B cell (primary cell): ENCODE results near the gene DTX3L. TPM values are rescaled to one million over a fixed set of nuclear protein-coding genes. Genes with fewer than 3 reads are reported as not detected.

Source experiments
- ATAC-seq: fragments of 200-7000 bp; cut with Tn5 transposase; one replicate; pipeline ENCODE4 v1.10.0; 2021; ENCODE audit warnings: low read depth, mild to moderate bottlenecking, moderate number of reproducible peaks, moderate library complexity
- CTCF ChIA-PET: fragments of 350-600 bp; sonication (Branson Sonifier 250); formaldehyde crosslinking; loops from one replicate; lab custom pipeline; 2021; ENCODE audit warnings: antibody characterized with exemption, inconsistent platforms; lab: Charles Lee
- POLR2A ChIA-PET: fragments of 350-600 bp; sonication (Branson Sonifier 250); formaldehyde crosslinking; loops from one replicate; lab custom pipeline; 2021; ENCODE audit warnings: antibody characterized with exemption; lab: Charles Lee
- DNase-seq: peaks from one replicate; pipeline ENCODE4 v3.0.0; 2013
- H2AFZ ChIP-seq: 2 replicates; pipeline ENCODE4 v1.6.1; 2012; ENCODE audit warnings: mild to moderate bottlenecking, low read depth, low read length; ENCODE audit not compliant: insufficient read depth, poor library complexity, severe bottlenecking
- H3K27ac ChIP-seq, 2 donors: 1 replicate in 1 of 2; 2 replicates in 1 of 2; pipeline ENCODE4 v1.5.1; 2012 to 2013; ENCODE audit warnings: low read length in 2 of 2, mild to moderate bottlenecking in 2 of 2, moderate library complexity in 1 of 2
- H3K27me3 ChIP-seq, 4 experiments: fragments of 200-600 bp in 1 of 4; sonication (generic) in 1 of 4; replicated peaks in 1 of 4; 1 replicate in 2 of 4; 2 replicates in 2 of 4; pipeline versions ENCODE4 v1.6.1 to v1.7.0; 2013 to 2016; ENCODE audit warnings: low read length in 3 of 4, mild to moderate bottlenecking in 2 of 4, mixed read lengths in 1 of 4, moderate library complexity in 1 of 4; ENCODE audit not compliant: insufficient read depth in 4 of 4, control insufficient read depth in 3 of 4; ENCODE audit errors: control extremely low read depth in 1 of 4
- H3K36me3 ChIP-seq, 2 experiments: replicated peaks in 1 of 2; 1 replicate in 1 of 2; 2 replicates in 1 of 2; pipeline versions ENCODE4 v1.6.1 to v1.7.1; 2013; ENCODE audit warnings: low read length in 1 of 2; ENCODE audit not compliant: insufficient read depth in 2 of 2, control insufficient read depth in 1 of 2; ENCODE audit errors: control extremely low read depth in 1 of 2, extremely low read depth in 1 of 2
- H3K4me1 ChIP-seq, 2 donors: fragments of 200-600 bp in 1 of 2; sonication (generic) in 1 of 2; 1 replicate in 1 of 2; 2 replicates in 1 of 2; pipeline versions ENCODE4 v1.5.1 to v1.6.1; 2013 to 2017; ENCODE audit warnings: low read length in 2 of 2; ENCODE audit not compliant: control insufficient read depth in 2 of 2, insufficient read depth in 2 of 2
- H3K4me2 ChIP-seq: replicated peaks from 2 replicates; pipeline ENCODE3; 2012; ENCODE audit warnings: mild to moderate bottlenecking, low read depth, low read length; ENCODE audit not compliant: poor library complexity, severe bottlenecking
- H3K4me3 ChIP-seq, 5 experiments: fragments of 200-600 bp in 1 of 5; sonication (generic) in 1 of 5; 1 replicate in 3 of 5; 2 replicates in 2 of 5; pipeline versions ENCODE4 v1.5.1 to v1.7.0; 2011 to 2016; ENCODE audit warnings: low read length in 4 of 5, mild to moderate bottlenecking in 4 of 5, low read depth in 2 of 5, control low read depth in 1 of 5, moderate library complexity in 1 of 5; ENCODE audit not compliant: insufficient read depth in 1 of 5; ENCODE audit errors: control extremely low read depth in 1 of 5, extremely low read depth in 1 of 5
- H3K79me2 ChIP-seq: fragments of 200-600 bp; sonication (generic); one replicate; pipeline ENCODE4 v1.6.0; 2016; ENCODE audit warnings: low read length; ENCODE audit not compliant: control insufficient read depth, insufficient read depth
- H3K9ac ChIP-seq: fragments of 200-600 bp; sonication (generic); 2 replicates; pipeline ENCODE4 v1.6.1; 2017; ENCODE audit warnings: mild to moderate bottlenecking, low read length, moderate library complexity
- H3K9me3 ChIP-seq, 3 donors: one replicate each; pipeline versions ENCODE4 v1.6.1 to v1.7.1; 2013; ENCODE audit warnings: low read length in 2 of 3; ENCODE audit not compliant: control insufficient read depth in 2 of 3, insufficient read depth in 1 of 3; ENCODE audit errors: control extremely low read depth in 1 of 3
- H4K20me1 ChIP-seq: 2 replicates; pipeline ENCODE4 v1.6.0; 2012; ENCODE audit warnings: mild to moderate bottlenecking, low read length; ENCODE audit not compliant: insufficient read depth, control insufficient read depth, poor library complexity, severe bottlenecking
- H3K27ac Mint-ChIP-seq: one replicate; pipeline ENCODE4 v1.8.0; 2021; ENCODE audit warnings: mixed read lengths
- H3K27me3 Mint-ChIP-seq: one replicate; pipeline ENCODE4 v1.8.0; 2021; ENCODE audit warnings: mixed read lengths
- H3K4me1 Mint-ChIP-seq: one replicate; pipeline ENCODE4 v1.8.0; 2021; ENCODE audit warnings: mixed read lengths
- H3K4me3 Mint-ChIP-seq: one replicate; pipeline ENCODE4 v1.8.0; 2021; ENCODE audit warnings: mixed read lengths
- H3K9me3 Mint-ChIP-seq: one replicate; pipeline ENCODE4 v1.8.0; 2022; ENCODE audit warnings: mixed read lengths; ENCODE audit not compliant: insufficient read depth
- EZH2 ChIP-seq: IDR thresholded peaks from 2 replicates; pipeline ENCODE4 v1.6.1; 2012; ENCODE audit warnings: borderline replicate concordance, low read depth, mild to moderate bottlenecking, moderate library complexity, low read length; ENCODE audit not compliant: insufficient read depth, poor library complexity, severe bottlenecking
- WGBS: methylation state at CpG from one replicate; pipeline ENCODE4 v1.1.5; 2013; ENCODE audit warnings: missing lambda C conversion rate; ENCODE audit not compliant: insufficient coverage; 5-methylcytosine and 5-hydroxymethylcytosine counted together
- intact Hi-C: fragments of 100-400 bp; cut with micrococcal nuclease; formaldehyde crosslinking; loops from one replicate; pipeline ENCODE4 v1.10.0; 2022
- polyA plus RNA-seq: library from polyadenylated mRNA; depleted of rRNA; stranded (reverse); fragments of >200 nt; gene quantifications from 2 replicates; pipeline ENCODE4 v1.2.3, GENCODE V29; 2012
- total RNA-seq, 2 donors: library from RNA; stranded (reverse); fragments of 120-200 nt in 1 of 2; gene quantifications; 1 replicate in 1 of 2; 2 replicates in 1 of 2; pipeline versions ENCODE4 v1.2.3 to v1.2.4, GENCODE V29; 2013 to 2022
- TF ChIP-seq, protein P1 (sequence below): fragments of 200-600 bp; IDR thresholded peaks from one replicate; pipeline ENCODE4 v1.8.0; 2022; ENCODE audit warnings: antibody characterized with exemption, mild to moderate bottlenecking

DTX3L gene
- total and polyA plus RNA-seq, 2 donors (not counting 1 experiment from before 2014, with no cell fraction given) = 8.1 to 41.1 TPM

DNA sequence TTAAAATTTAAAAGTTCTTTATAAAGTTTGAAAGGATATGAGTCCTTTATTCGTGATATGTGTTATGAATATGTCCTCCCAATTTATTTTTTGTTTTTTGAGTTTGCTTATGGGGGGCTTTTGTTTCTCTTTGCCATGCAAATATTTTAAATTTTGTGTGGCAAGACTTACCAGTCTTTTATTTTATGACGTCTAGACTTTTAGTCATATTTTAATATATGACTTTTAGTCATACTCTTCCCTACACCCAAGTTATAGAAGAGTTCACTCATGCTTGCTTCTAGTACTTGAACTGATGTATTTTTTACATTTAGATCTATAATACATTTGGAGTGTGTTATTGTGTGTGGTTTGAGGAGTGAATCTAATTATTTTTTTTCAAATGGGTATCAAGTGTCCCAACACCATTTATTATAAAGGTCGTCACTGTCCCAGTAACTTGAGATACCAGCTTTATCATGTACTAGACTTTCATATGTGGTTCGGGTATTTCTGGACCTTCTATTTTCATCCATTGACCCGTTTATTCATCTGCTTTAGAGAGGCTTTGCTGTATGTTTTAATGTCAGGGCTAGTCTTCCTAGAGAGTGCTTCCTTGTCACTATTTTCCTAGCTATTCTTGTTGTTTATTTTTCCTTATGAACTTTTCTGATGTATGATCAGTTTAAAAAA lies 14.1 kb downstream of the DTX3L start:
- Histone ChIP-seq H3K27me3 (no peaks in the 10 kb centered on the region), H3K36me3 (peaks cover 4 to 15% of the 10 kb centered on the region in 2 experiments), H3K9me3 (peaks cover 3 to 17% (median 9%) of the 10 kb centered on the region in 3 donors), H3K4me3 (peak overlapping the region; percentile 53 to 91 (median 88)), H3K79me2 (peaks cover 83% of the 10 kb centered on the region), H2AFZ (peak overlapping the region; percentile 85), H4K20me1 (no peaks in the 10 kb centered on the region), H3K4me1 (peaks cover 43 to 57% of the 10 kb centered on the region in 2 donors), H3K9ac (peak overlapping the region; percentile 96), H3K4me2 (peak overlapping the region; percentile 79), H3K27ac (peak overlapping the region; percentile 95 to 97)
- intact Hi-C loops = loop anchor here (5.0 kb wide), 1 partner anchor 576 kb away; no protein-coding TSS in a partner anchor
- CTCF ChIA-PET = interaction anchor here (0.8 to 5.9 kb wide), 8 partner anchors 9 to 110 kb away, joined by 3 to 34 read pairs (median 4); partner anchors contain the start of genes DTX3L, PARP14 and PARP9
- Mint-ChIP-seq H3K4me3 (peak overlapping the region; percentile 100), H3K27ac (peak overlapping the region; percentile 100), H3K27me3 (no peaks in the 10 kb centered on the region), H3K9me3 (no peaks in the 10 kb centered on the region), H3K4me1 (peaks cover 70% of the 10 kb centered on the region)
- WGBS = no CpG with 5 or more reads among the region's 5 CpGs
- ATAC-seq (no peak), DNase-seq (peak; percentile 41)
- TF ChIP-seq EZH2 = no peak
- TF ChIP-seq, protein P1, sequence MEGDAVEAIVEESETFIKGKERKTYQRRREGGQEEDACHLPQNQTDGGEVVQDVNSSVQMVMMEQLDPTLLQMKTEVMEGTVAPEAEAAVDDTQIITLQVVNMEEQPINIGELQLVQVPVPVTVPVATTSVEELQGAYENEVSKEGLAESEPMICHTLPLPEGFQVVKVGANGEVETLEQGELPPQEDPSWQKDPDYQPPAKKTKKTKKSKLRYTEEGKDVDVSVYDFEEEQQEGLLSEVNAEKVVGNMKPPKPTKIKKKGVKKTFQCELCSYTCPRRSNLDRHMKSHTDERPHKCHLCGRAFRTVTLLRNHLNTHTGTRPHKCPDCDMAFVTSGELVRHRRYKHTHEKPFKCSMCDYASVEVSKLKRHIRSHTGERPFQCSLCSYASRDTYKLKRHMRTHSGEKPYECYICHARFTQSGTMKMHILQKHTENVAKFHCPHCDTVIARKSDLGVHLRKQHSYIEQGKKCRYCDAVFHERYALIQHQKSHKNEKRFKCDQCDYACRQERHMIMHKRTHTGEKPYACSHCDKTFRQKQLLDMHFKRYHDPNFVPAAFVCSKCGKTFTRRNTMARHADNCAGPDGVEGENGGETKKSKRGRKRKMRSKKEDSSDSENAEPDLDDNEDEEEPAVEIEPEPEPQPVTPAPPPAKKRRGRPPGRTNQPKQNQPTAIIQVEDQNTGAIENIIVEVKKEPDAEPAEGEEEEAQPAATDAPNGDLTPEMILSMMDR = no peak
- POLR2A ChIA-PET = interaction anchor here (0.8 to 2.8 kb wide), 6 partner anchors 9 to 101 kb away, joined by 3 to 15 read pairs (median 4); partner anchors contain the start of gene PARP14

DNA sequence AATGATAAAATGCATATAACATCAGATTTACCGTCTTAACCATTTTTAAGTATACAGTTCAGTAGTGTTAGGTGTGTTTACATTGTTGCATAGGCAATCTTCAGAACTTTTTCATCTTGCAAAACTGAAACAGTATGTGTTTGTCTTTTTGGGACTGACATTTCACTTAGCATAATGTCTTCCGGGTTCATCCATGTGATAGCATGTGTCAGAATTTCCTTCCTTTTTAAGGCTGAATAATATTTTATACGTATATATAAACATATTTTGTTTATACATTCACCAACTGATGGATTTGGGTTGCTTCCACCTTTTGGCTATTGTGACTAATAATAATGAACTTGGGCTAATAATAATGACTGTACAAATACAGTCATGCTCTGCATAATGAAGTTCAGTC lies 16.3 kb downstream of the DTX3L start:
- Histone ChIP-seq H3K9me3 (peaks cover 4 to 22% (median 12%) of the 10 kb centered on the region in 3 donors), H3K4me2 (peak overlapping the region; percentile 39), H3K4me3 (no peak overlapping the region), H3K27me3 (no peaks in the 10 kb centered on the region), H3K27ac (peak overlapping the region in 1 of 2 donors; percentile 51), H2AFZ (no peak overlapping the region), H3K4me1 (peaks cover 22 to 39% of the 10 kb centered on the region in 2 donors), H4K20me1 (no peaks in the 10 kb centered on the region), H3K36me3 (peaks cover 2 to 31% of the 10 kb centered on the region in 2 experiments), H3K9ac (no peak overlapping the region), H3K79me2 (peaks cover 85% of the 10 kb centered on the region)
- ATAC-seq (no peak), DNase-seq (no peak)
- Mint-ChIP-seq H3K9me3 (no peaks in the 10 kb centered on the region), H3K4me1 (peaks cover 67% of the 10 kb centered on the region), H3K4me3 (peak overlapping the region; percentile 53), H3K27ac (peak overlapping the region; percentile 75), H3K27me3 (no peaks in the 10 kb centered on the region)
- ChIA-PET POLR2A (no interaction called here), CTCF (interaction anchor here (1.0 kb wide), 1 partner anchor 20 kb away, joined by 3 read pairs; no protein-coding TSS in a partner anchor)
- no CpG with 5 or more reads among the region's 3 CpGs for WGBS
- no peak for TF ChIP-seq EZH2
- TF ChIP-seq, protein P1 = no peak
- intact Hi-C loops = no loop called here
